Measurements from ENCODE around the gene SCRG1.
A peak's percentile ranks its signal among the peaks of the same experiment; 100 is the strongest.

The SCRG1 gene

GRCh38 chr4:173410079-173410478 is 11.2 kb upstream of the SCRG1 start:
- FAIRE-seq, result no peak

DNA sequence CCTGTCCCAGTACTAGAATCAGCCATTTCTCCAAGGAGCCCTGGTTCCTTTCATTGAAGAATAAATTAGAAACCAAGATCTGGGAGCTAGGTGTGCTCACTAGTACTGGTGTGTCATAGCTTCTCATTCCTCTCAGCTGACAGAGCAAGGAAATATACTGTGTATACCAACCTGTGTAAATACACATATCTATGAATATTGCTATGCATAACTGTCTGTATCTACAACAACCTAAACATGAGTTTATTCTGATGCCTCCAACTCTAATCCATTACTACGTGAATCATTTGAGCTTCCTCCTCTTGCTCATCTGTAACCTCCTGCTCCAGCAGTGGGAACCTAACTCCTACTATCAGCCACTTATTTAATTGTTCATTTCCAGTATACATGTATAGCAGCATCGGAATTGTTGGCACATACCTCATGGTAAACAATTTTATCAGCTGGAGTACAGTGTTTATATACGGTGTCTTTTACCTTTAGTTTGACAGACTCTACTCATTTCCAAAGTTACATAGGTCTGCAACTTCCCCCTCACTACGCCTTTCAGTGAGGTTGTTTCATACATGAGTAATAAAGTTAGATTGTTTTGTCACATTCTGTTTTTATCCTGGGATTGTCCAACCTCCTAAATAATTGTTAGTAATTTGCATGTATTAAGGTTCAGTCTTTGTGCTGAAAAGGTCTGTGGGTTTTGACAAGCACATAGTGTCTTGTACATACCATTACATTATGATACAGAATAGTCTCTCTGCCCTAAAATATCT is 7.1 kb upstream of the SCRG1 start:
- no peak for FAIRE-seq

GRCh38 chr4:173404296-173404865 is 5.5 kb upstream of the SCRG1 start:
- no peak for FAIRE-seq

DNA sequence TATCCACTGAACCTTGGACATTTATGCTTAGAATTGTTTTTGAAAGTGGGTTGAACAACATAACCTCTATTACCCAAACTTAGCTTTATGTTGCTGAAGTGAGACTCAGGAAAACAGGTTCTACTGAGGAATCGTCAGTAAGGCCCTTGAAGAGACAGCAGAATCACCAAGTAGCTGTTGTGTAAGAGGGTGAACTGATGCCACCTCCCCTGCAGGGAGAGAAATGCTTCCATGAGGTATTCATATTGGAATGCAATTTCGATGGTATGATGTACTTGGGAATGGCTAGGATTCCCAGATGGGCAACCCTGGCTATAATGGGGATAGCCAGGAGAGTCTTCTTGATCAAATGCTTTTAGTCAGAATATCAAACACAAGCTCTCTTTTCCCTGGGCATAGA is 4.1 kb upstream of the SCRG1 start:
- no peak for FAIRE-seq

DNA sequence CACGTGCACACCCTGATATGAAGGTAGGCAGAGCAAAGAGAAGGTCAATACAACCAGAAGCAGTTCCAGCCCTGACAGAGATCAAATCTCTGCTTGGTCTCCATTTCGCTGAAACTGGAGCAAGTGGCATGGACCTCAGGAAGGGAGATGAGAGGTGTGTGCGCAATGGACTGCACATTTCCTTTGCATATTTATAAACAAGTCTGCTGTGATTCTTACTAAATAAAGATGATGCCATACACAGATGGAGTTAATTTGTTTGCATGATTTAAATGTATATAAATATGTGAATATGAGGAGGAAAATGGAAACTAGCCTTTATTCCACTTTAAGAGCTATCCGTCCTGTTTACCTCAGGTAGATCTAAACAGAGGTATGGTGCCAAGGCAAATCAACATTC is 2.1 kb upstream of the SCRG1 start:
- no peak for FAIRE-seq

GRCh38 chr4:173398220-173398619 is 696 bp downstream of the SCRG1 start:
- FAIRE-seq, result no peak

- FAIRE-seq, result no peak
These were observed 1.3 kb downstream of the SCRG1 start for GRCh38 chr4:173397604-173398003.

- no peak for FAIRE-seq
These were observed 7.2 kb downstream of the SCRG1 start for GRCh38 chr4:173391701-173392100.

- FAIRE-seq, result peak; percentile 54
These were observed 12.2 kb downstream of the SCRG1 start for GRCh38 chr4:173386751-173387150.

DNA sequence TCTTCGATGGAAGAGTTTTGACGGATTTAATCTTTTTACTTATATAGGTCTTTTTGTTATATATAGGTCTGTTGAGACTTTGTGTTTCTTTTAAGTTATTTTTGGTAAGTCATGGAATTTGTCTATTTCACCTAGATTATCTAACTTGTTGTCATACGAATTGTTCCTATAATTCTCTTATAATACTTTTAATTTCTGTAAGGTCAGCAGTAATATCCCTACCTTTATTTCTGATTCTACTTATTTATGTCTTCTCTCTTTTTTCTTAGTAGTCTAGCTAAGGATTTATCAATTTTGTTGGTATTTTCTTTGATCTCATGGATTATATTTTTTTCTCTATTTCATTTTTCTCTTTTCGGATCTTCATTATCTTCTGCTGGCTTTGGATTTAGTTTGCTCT is 16.6 kb downstream of the SCRG1 start:
- FAIRE-seq, result peak; percentile 56

DNA sequence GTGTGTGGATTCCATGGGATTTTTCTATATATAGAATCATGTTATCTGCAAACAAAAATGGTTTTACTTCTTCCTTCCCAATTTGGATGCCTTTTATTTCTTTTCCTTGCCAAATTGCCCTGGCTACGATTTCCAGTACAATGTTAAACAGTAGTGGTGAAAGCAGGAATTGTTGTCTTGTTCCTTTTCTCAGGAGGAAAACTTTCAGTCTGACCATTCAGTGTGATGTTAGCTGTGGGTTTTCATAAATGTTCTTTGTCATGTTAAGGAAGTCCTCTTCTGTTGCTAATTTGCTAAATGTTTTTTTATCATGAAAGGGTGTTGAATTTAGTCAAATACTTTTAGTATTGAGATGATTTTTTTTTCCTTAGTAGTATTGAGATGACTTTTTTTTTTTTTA is 17.3 kb downstream of the SCRG1 start:
- FAIRE-seq, result no peak

- no peak for FAIRE-seq
These were observed 17.9 kb downstream of the SCRG1 start for GRCh38 chr4:173380987-173381386.

DNA sequence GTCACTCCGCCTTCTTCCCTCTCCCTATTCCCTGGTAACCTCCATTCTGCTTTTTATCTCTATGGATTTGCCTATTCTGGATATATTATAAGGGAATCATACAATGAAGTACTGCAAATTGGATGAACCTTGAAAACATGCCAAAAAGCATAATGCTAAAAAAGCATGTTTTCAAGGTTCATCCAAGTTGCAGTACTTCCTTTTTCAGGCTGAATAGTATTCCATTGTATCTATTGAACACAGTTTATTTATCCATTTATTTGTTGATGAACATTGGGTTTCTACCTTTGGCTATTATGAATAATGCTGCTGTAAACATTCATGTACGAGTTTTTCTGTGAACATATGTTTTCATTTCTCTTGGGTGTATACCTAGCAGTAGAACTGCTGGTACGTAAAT is 19.0 kb downstream of the SCRG1 start:
- FAIRE-seq, result no peak

DNA sequence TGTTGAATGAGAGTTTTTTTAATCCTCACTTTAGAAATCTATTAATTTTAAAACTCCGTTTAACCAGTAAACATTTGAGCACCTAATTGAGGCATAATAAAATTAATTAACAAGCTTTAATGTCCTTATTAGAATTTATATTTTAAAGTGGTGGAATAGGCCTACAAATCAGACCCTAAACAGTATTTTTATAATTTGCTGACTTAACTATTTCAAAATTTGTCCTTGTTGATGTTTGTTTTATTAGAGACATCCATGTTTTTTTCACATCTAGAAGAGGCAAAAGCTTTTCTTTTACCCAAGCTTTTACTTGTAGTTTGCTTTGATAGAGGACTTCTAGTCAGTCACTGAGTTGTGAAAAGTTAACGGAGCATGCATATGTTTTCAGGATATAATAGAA is 24.3 kb downstream of the SCRG1 start:
- FAIRE-seq, result peak; percentile 11

DNA sequence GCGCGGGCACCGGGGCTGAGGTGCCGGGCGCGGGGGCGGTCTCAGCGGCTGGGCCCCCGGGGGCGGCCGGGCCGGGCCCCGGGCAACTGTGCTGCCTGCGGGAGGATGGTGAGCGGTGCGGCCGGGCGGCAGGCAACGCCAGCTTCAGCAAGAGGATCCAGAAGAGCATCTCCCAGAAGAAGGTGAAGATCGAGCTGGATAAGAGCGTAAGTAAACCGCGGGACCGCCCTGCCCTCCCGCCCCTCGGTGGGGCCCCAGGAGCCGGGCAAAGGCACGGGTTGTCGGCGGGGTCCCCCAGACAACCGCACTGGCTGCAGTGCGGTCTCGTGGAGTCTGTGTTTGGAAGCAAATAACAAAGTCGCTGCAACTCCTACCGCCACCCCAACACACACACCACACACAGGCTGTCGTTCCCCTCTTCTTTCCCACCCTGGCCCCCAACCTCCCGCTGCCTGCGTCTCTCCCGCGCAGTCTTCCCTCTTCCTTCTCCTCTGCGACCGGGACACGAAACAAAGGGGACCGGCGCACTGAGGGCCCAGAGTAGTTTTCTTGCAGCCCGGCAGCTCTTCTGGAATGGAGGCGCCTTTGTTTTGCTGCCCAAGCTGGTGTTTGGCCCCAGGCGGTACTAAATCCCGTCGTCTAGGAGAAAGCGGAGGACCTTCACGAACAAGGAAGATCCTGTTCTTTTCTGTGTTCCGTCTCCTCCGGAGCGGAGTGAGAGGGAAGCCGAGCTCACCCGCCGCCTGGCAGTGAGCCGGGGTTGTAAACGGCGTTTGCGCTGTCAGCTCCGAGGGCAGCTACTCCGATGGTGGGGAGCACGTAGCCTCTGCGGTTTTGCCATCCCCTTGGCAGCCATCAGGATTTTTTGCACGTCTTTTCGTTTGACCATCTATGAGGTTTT is 27.4 kb downstream of the SCRG1 start:
- no peak for FAIRE-seq

GRCh38 chr4:173370477-173371291 is 28.2 kb downstream of the SCRG1 start, which contains the start of gene SAP30:
TSS of gene SAP30 (plus strand) at chr4:173370954. CDS start at chr4:173371183, 229 bp downstream.
- FAIRE-seq, result peak; percentile 90

GRCh38 chr4:173370130-173370476 is 28.8 kb downstream of the SCRG1 start:
- FAIRE-seq, result no peak

- no peak for FAIRE-seq
These were observed 31.0 kb downstream of the SCRG1 start for GRCh38 chr4:173367946-173368345.

DNA sequence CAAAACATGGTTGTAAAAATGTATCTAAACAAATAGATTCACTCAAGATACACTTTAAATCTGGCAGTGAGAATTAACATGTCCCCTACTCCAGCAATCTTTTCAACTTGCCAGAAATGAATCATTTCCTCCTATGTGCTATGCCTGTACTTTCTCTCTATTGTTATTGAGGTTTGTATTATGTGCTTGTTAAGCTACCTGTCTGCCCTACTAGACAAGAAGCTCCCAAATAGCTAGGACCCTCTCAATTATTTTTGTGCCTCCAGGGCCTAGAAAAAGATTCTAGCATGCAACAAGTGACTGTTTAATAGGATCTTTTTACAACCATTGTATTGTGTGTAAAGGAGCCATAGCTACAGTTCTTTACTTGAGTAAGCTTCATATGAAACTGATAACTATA is 31.6 kb downstream of the SCRG1 start:
- no peak for FAIRE-seq

DNA sequence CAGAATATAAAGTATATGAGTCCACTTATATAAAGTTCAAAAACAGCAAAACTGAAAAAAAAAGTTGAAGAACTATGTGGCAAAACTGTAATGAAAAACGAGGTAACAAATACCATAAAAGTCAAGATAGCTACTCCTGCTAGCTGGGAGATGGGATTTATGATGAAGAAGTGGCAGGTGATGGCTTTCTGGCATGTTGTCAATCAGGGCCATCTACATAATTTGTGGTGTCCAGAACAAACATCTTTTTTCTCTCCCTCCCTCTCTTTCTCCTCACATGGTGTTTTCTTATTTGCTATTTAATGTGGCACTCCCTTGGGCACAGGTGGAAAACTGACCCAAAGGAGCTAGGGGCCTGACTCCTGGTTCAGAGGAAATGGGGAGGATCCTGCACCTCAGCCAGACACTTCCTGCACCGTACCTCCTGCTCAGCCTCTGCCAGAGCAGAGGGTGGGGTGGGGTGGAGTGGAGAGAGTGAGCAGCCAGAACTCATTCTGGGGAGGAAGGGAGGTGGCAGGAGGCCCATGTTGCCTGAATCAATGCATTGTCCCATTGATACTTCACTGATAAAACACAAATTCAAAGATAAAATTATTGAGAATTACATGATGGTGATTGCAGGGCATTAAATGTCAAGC is 33.4 kb downstream of the SCRG1 start:
- FAIRE-seq, result no peak

DNA sequence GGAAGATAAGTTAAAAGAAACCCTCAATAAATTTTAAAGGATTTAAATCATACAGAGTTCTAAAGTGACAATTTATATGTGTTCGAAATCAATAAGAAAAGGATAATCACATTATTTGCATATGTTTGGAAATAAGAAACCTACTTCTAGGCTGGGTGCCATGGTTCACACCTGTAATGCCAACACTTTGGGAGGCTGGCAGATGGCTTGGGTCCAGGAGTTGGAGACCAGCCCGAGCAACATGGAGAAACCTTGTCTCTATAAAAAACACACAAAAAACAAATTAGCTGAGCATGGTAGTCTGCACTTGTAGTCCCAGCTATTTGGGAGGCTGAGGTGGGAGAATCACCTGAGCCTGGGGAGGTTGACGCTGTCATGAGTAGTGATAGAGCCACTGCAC is 36.2 kb downstream of the SCRG1 start:
- FAIRE-seq, result no peak

- peak; percentile 92 for FAIRE-seq
These were observed 38.2 kb downstream of the SCRG1 start for GRCh38 chr4:173360587-173361221.

All from A204.1 (cell line).